SHP77 treated with DMSO at 0.1 percent for 48 hours (cell line): Measurements from ENCODE around the gene PPP1R2B.
"Not testable (repeated sequence)": the region's sequence is repeated elsewhere in the genome, so short reads cannot be mapped to it uniquely, and the experiment has no call there.

ENCODE experiments used
- DNase-seq: peaks from one replicate; lab custom pipeline; 2025; lab: John Stamatoyannopoulos, UW

The PPP1R2B gene

DNA sequence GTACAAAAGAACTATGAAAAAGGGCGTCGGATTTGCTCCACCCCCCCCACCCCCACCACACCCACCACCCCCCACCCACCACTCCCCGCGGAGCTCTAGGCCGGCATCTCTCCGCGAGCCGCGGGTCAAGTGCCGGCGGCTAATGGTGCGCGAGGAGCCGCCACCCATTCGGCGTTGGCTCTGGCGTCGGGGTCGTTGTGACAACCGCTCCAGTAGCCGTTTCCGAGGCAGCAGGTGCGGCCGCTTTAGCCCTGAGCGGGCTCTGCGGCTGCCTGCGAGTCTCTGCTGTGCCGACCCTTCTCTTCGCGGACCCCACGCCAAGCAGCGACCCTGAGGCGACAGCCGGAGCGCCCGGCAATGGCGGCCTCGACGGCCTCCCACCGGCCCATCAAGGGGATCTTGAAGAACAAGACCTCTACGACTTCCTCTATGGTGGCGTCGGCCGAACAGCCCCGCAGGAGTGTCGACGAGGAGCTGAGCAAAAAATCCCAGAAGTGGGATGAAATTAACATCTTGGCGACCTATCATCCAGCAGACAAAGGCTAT is at the start of gene PPP1R2B:
PPP1R2B (plus strand) TSS at position 90 of the 546 bp plus-strand sequence; CDS start at position 358, 268 bp downstream.
- DNase-seq: no peak

DNA sequence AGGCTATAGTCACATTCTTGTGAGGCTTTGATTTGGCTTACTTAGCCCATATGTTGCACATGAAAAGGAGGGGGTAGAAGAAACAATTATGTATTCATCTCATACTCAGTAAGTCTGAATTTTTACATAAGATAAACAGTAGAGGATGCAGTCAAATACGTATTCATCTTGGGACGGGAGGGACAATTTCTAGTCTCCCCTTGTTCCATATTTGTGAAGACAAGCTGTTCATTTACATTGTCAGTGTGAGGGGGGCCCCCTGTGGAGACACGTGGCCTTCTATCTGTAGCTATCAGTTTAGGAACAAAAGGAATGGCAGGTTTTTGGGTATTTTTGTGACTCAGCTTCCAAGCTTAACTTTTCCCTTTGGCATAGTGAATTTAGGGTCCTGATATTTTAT is 49.2 kb upstream of the PPP1R2B start:
- no peak for DNase-seq

DNA sequence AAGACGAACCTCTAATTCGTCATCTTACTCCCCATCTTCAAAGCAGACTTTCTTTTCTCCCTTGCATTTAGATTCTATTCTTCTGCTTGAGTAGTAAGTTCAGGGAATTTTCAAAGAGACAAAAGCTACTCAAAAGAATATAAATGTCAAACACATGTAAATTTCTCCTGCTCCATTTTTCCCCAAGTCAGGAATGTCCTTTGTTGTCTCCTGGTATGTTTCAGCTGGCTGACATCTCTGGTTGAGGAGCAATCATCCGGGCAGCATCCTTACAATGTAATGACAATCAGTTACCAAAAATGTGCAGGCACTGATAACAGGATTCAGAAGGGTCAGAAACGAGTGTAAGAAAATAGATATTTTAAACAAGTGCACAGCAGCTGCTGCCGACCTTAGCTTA is 47.6 kb upstream of the PPP1R2B start:
- no peak for DNase-seq

DNA sequence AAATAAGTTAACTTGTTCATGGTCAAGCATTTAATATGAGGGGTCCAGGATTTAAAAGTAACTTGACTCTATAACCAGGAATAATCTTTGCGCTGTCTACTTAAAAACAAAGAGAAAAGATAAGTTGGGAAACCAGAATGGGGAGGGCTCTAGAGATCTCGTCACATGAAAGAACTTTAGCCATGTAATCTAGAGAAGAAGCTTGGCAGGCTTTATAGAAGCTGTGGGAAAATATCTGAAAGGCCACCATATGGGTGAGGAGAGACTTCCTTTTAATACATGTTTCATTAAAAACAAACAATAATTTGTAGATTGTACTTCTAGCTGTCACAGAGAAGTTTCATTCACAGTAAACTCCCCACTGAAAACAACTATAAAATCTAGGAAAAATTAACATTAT is 46.7 kb upstream of the PPP1R2B start:
- DNase-seq: no peak

DNA sequence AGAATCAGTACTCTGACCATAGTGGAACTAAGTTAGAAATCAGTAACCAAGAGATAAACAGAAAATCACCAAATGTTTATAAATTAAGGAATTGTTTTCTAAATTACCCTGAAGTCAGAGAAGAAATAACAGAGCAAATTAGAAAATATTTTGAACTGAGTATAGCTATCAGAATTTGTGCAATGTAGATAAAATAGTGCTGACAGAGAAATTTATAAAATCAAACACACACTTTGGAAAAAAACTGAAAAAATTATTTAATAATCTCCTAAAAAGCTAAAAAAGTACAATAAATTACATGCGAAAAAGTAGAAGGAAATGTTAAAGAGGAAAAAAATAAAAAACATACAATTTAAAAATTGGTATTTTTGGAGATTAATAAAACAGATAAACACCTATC is 37.1 kb upstream of the PPP1R2B start:
- no peak for DNase-seq

DNA sequence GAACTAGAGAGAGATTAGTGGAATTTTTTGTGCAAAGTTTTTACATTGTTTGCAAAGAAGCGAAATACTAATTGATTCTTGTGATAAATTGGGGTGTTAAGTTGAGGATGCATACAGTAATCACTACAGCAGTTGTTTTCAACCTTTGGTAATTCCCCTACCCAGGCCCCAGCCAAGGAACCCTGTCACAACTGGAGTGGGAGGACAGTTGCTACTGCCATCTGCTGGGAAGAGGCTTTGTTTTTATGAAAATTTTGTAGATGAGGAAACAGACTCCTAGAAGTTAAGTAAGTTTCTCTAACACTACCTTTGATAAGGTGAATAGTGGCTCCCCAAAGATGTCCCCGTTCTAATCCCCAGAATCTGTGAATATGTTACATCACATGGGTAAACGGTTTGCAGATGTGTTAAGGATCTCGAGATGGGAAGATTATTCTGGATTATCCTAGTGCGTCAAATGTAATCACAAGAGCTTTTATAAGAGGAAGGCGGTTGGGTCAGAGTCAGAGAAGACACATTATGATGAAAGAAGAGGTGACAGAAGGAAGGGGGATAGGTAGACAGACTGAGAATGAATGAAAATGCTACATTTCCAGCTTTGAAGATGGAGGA is 34.0 kb upstream of the PPP1R2B start:
- peak; percentile 1 for DNase-seq

DNA sequence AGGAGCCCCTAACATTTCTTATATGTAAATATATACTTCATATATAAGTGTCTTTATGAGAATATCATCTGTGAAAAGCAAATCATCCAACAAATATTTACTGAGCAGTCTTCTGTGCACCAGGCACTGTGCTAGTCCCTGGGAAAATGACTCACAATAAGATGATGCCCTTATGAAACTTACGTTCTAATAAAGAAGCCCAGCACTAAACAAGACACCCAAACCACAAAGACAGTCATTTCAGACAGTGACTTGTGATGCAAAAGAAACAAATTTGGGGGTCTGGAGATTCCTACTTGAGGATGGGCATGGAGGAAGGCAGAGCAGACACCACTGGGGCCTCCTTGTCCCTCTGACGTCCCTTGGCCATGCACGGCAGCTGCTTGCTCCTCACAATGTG is 30.6 kb upstream of the PPP1R2B start:
- no peak for DNase-seq

DNA sequence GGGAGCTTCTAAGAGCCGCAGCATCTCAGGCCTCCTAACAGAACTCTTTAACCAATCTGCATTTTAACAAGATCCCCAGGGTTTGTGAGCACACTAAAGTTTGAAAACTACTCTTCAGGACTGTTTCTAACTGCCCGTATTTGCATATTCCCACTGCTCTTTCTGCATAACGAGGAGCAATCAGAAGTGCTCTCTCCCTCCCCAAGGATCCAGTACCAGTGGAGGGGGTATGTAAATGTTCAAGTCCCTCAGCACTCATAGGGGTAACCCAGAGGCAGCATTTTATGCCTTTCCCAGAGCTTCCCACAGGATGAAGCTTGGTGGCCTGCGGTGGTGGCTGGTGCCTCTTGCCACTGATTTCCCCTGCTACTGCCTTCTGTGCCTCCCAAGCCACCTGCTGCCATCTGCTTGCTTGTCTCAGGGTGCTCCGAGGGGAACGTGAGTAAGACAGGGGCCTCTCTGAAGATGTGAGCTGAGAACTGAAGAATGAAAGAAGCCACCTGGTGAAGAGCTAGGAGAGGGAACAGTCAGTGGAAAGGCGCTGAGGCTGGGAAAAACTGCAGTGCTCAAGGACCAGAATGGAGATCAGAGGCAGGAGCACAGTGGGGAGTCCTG is 30.0 kb upstream of the PPP1R2B start:
- DNase-seq: no peak

DNA sequence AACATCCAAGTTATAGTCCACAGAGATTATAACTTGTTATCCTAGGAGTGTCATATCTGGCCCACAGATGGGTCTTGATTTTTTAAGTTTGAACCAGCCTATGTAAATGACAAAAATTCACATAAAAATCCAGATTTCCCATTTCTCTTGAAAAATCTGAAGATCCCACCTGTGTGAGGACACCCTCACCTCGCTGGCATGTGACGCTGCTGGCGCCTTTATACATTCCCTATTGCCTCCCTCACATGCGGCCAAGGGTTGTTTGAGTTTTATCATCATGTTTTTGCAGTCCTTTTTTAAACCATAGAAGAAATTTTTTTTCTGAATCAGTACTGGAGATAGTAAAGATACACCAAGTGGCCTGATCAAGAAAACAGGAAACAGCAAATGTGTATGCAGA is 25.9 kb upstream of the PPP1R2B start:
- no peak for DNase-seq

DNA sequence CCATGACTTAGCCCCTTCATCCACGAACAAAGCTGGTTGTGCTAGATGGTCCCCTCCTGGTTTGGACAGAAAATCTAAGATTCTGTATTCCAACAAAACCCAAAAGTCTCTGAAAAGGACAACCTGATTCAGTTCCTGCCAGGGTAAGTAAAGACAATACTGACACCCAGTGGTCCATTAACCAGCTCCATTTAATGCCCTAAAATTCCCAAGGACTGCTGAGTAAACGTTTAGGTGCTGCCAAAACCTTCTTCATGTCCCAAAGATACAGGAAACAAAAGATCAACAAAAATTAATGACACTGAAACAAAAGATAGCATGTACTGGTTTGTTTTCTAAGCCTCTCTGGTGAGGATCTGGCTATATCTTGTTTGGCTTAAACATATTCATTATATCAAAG is 25.3 kb upstream of the PPP1R2B start:
- no peak for DNase-seq

DNA sequence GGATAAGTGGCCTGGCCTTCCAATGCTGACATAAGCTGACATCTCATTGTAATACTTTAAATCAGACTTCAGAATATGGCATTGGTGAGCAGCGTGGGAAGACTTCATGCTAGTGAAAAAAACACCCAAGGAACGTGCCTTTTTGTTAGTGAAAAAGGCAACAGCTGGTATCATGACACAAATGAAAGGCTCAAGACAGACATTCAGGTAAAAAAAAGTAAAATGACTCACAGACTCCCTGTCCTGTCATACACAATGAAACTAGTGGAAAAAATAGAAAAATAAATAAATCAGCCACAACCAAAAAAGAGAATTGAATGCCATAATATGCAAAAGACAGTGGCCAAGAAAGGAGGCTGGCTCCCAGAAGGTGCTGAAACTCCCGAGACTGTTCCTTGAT is 24.4 kb upstream of the PPP1R2B start:
- DNase-seq: no peak

DNA sequence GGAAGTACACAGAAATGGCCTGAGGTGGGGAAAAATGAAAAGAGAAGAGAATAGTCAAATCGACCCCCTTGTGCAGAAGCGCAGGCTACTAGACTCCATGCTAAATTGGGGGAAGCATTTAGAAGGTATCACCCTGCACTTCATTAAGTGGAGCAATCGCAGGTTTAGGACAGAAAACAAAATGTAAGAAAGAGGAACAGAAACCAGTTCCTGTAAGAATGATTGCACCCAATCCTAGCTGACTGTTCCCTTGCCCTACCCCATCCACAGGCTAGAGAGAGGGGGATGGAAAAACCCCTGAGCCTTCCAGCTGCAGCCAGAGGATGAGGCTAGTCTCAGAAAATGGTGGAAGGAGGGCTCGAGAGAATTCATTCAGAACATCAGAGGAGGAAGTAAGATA is 23.9 kb upstream of the PPP1R2B start:
- DNase-seq: no peak

DNA sequence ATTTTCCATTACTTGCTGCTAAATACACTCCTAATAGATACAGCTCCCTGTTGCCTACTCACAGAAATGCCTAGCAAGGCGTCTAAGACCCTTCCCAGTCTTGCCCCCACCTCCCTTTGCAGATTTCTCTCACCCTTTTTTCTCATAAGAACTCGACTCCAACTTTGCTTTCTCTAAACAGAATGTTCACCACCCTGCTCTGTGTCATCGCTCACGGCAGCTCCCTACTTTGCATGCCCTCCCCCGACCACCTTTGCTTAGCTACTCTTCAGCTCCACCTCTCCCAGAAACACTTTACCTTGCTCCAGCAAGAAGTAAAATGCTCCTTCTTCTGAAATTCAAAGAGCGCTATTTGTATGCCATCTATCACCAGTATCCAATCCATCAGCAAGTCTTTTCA is 15.2 kb upstream of the PPP1R2B start:
- DNase-seq: no peak

DNA sequence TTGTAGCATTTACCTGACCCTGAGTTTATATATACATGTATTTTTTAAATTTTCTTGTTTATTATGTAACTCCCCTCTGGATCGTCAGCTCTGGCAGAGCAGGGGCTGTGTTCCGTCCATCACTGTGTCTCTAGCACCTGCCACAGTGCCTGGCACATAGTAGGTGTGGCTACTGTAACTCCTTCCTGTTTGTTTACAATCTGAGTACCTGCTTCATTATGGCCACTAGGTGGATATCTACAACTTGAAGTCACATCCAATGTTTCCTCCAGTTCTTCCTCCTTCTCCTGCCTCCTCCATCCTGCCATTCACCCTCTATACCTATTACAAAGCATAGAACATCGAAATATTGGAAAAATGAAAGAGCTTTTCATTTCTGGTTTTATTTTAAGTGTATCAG is 14.2 kb upstream of the PPP1R2B start:
- DNase-seq: no peak

DNA sequence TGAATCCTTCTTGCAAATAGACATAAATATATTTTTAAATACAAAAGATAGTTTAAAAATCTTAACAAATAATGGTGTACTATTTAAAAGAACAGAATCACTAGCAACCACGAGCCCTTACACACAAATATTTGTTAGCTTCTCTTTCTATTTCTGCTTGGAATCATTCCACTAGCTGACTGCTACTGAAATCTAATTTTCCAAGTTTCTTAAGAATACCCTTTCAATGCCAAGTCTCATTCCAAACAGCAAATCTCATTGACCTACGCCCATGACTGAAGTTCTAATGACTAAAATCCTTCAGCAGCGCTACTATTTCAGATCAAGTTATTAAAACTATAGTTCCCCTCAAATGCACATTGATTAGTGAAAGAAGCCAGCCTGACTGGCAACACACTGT is 13.2 kb upstream of the PPP1R2B start:
- DNase-seq: no peak

DNA sequence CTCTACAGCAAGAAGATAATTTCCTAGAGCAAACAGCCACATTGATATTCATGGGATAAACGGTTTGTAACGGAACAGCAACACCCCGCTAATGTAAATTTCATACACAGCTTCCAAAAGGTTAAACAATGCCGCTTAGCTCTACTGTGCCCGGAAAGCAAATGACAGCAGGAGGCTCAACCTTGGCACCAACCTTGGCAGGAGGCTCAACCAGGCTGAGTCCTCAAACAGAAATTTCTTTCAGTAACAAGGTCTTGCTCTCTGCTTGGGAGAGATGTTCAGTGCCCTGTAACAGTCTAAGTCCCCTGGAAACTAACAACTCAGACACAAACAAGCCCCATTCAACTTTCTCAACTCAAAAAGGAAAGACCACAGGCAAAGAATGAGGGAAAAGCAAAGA is 11.1 kb upstream of the PPP1R2B start:
- DNase-seq: no peak

DNA sequence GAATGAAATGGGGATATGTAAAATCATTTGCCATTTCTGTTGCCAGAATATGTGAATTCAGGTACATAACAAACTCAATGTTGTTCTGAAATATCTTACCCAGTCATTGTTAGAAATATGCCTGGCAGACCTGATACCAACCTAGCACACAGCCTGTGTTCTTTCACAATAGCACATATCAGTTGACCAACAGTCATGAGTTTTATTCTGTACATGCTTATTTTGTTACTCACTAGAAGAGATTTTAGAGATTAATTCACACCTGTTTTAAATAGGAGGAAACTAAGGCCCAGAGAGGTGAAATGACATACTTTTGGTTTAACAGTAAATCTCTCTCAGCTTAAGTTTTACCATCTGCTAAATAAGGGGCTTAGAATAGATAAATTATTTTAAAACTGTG is 8.4 kb upstream of the PPP1R2B start:
- no peak for DNase-seq

DNA sequence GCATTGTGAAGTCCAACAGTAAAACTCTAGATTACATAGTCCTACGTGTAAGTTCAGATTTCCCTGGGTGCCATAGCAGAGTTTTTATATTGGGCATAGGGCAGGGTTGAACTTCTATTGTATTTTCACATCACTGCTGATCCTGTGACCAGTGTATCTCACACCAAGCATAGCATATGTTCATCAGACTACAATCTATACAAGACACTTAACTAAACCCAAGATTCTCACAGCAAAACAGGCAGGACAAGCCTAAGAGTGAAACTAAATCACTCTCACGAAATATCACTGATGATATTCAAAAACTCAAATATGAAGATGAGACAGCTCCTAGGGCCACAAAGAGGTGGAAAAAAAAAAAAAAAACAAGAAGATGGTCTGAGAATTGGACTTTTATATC is 3.2 kb upstream of the PPP1R2B start:
- no peak for DNase-seq

DNA sequence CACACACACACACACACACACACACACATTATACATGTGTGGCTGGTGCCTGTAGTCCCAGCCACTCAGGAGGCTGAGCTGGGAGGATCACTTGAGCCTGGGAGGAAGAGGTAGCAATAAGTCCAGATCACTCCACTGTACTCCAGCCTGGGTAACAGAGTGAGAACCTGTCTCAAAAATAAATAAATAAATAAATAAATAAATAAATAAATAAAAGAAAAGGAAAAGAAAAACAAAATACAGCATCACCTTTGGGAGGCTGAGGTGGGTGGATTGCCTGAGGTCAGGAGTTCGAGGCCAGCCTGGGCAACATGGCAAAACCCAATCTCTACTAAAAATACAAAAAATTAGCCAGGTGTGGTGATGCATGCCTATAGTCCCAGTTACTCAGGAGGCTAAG is 1.6 kb upstream of the PPP1R2B start:
- DNase-seq: not testable (repeated sequence)

DNA sequence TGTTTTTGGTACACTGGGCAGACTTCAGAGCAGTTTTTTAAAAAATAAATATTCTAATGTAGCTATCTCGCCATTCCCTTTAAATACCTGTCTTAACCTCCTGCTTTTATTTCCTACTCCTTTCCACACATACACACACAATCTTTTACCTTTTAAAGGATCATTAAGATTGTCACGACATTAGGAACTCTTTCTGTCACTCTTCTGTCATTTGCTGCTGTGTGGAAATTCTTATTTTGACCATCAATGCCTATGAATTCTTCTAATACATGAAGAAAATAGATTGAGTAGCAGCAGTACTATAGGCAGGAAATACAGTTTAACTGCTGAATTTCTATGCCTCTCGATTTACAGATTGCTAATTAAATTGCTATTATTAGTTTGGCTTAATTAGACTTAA is 1.8 kb downstream of the PPP1R2B start:
- DNase-seq: no peak

DNA sequence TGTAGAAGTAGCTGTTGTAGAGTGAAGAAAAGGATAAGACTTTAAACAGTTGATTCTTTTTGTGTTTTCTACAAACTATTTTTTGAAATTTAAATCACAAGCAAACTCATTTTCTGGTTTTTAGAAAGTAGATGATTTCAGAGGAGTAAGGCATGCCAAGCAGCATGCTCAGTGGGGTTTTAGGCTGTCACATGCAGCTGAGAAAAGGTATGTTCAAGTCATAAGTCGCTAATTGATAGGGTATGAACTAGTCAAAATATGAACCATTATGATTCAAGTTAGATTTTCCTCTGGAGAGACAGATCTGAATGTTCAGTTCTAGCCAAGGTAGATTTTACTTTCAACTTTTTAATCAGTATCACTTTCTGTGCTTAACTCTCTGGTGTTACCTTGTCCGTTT is 3.0 kb downstream of the PPP1R2B start:
- DNase-seq: not testable (repeated sequence)

DNA sequence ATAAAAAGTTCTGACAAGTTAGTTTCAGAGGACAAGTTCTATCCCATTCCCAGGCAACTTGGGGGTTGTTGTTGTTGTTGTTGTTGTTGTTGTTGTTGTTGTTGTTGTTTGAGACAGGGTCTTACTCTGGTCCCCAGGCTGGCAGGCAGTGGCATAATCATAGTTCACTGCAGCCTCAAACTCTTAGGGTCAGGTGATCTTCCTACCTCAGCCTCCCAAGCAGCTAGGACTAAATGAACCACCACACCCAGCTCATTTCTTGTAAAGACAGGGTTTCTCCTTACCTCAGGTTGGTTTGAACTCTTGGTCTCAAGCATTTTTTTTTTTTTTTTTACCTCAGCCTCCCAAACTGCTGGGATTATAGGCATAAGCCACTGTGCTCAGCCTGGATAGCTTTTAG is 15.3 kb downstream of the PPP1R2B start:
- DNase-seq: no peak

DNA sequence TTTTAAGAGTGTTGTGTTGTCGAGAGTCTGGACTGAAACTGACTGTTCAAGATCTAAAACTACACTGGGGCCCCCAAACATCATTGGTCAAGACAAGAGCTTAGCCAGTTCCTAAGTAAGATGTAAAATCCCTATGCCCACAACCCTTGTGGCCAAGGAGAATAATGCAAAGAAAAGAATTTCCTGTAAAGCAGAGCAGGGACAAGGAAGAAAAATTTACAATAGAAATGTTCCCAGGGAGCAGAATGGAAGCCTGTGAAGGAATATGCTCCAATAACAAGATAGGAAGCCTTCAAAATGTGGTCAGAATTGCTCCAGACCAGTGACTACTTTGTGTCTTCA is 20.4 kb downstream of the PPP1R2B start:
- no peak for DNase-seq

DNA sequence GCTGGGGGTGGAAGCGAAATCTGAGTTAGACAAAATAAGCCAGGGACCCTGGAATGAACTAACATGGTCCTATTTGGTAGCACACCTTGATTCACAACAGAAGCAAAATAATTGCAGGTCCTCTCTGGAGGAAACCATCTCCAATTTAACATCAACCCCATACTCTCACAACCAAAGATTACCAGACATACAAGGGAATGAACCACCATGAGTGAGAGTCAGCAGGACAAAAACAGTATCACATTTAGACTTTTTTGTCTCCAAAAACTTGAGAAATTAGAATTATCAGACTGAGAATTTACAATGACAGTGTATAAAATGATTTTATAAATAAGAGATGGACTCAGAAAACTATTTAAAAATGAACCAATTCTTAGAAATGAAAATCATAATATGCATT is 21.1 kb downstream of the PPP1R2B start:
- DNase-seq: no peak
